Umbilical cord (tissue), 2 donors: Measurements from ENCODE around the gene BLNK. TPM values are rescaled to one million over a fixed set of nuclear protein-coding genes. Genes with fewer than 3 reads are reported as not detected.
"Not testable (repeated sequence)": the region's sequence is repeated elsewhere in the genome, so short reads cannot be mapped to it uniquely, and the experiment has no call there.

Source experiments
- DNase-seq: peaks from one replicate; pipeline ENCODE4 v3.0.0-alpha.2; 2015; ENCODE audit warnings: low spot score
- total RNA-seq: library from RNA; depleted of rRNA; stranded (reverse); fragments of >200 nt; gene quantifications from one replicate; pipeline ENCODE4 v1.2.3, GENCODE V29; 2014; ENCODE audit warnings: low replicate concordance; ENCODE audit not compliant: insufficient read depth

Gene BLNK
- total RNA-seq: 6.7 TPM

GRCh38 chr10:96271016-96271815, at the start of gene BLNK:
Gene BLNK (minus strand): TSS chr10:96271569. CDS start chr10:96271398, 171 bp downstream.
- peak; percentile 56 for DNase-seq

- DNase-seq: peak; percentile 17
Observed at GRCh38 chr10:96319754-96320474, 48.5 kb upstream of the BLNK start.

GRCh38 chr10:96317067-96317833, 45.9 kb upstream of the BLNK start:
- DNase-seq: no peak

- no peak for DNase-seq
Observed at GRCh38 chr10:96313344-96313743, 42.0 kb upstream of the BLNK start.

- no peak for DNase-seq
Observed at GRCh38 chr10:96311180-96311715, 39.9 kb upstream of the BLNK start.

- DNase-seq: no peak
Observed at GRCh38 chr10:96310321-96310669, 38.9 kb upstream of the BLNK start.

GRCh38 chr10:96309628-96310320, 38.4 kb upstream of the BLNK start:
- DNase-seq: no peak

GRCh38 chr10:96308854-96309253, 37.5 kb upstream of the BLNK start:
- not testable (repeated sequence) for DNase-seq

- DNase-seq: no peak
Observed at GRCh38 chr10:96306516-96306915, 35.1 kb upstream of the BLNK start.

- no peak for DNase-seq
Observed at GRCh38 chr10:96305019-96305418, 33.6 kb upstream of the BLNK start.

GRCh38 chr10:96304230-96304629, 32.9 kb upstream of the BLNK start, which contains the start of gene DNTT:
Gene DNTT (plus strand): TSS chr10:96304434. CDS start chr10:96304498, 64 bp downstream.
- DNase-seq: no peak

- DNase-seq: no peak
Observed at GRCh38 chr10:96301616-96302015, 30.2 kb upstream of the BLNK start.

GRCh38 chr10:96299383-96299782, 28.0 kb upstream of the BLNK start:
- DNase-seq: no peak

GRCh38 chr10:96298362-96298761, 27.0 kb upstream of the BLNK start:
- no peak for DNase-seq

- DNase-seq: no peak
Observed at GRCh38 chr10:96297486-96297885, 26.1 kb upstream of the BLNK start.

- DNase-seq: no peak
Observed at GRCh38 chr10:96295475-96295874, 24.1 kb upstream of the BLNK start.

- peak; percentile 67 for DNase-seq
Observed at GRCh38 chr10:96292971-96293920, 21.9 kb upstream of the BLNK start.

GRCh38 chr10:96290368-96291133, 19.2 kb upstream of the BLNK start:
- DNase-seq: no peak

- DNase-seq: no peak
Observed at GRCh38 chr10:96289218-96289910, 18.0 kb upstream of the BLNK start.
